ENCODE results near the gene B4GALT6.

DNA sequence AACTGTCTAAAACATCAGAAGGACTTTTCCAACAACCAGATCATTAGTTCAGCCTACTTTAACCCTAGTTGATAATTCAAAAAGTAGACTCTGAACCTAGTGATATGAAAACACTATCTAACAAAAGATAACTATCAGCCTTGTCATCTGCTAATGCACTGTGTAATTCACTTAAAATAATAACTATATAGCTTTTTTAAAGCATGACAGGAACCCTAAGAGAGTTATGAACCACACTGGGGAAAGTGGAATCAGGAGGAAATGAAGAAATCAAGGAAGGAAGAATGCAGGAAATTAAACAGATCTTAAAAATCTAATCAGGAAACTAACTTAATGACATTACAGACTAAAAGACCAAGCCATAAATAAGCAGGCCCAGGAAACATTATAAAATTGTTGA lies 9.0 kb downstream of the B4GALT6 start:
- TF ChIP-seq CEBPB (IDR thresholded peaks at IDR 0.05; ENCODE audit: low read depth, low read length) = no peak
- no peak for TF ChIP-seq ASH2L (IDR thresholded peaks at IDR 0.05; ENCODE audit: low read length)
- no peak for TF ChIP-seq RNF2 (IDR thresholded peaks at IDR 0.05; ENCODE audit: borderline replicate concordance, low read depth, low read length, missing control alignments, poor library complexity, severe bottlenecking)
- TF ChIP-seq, protein P1, sequence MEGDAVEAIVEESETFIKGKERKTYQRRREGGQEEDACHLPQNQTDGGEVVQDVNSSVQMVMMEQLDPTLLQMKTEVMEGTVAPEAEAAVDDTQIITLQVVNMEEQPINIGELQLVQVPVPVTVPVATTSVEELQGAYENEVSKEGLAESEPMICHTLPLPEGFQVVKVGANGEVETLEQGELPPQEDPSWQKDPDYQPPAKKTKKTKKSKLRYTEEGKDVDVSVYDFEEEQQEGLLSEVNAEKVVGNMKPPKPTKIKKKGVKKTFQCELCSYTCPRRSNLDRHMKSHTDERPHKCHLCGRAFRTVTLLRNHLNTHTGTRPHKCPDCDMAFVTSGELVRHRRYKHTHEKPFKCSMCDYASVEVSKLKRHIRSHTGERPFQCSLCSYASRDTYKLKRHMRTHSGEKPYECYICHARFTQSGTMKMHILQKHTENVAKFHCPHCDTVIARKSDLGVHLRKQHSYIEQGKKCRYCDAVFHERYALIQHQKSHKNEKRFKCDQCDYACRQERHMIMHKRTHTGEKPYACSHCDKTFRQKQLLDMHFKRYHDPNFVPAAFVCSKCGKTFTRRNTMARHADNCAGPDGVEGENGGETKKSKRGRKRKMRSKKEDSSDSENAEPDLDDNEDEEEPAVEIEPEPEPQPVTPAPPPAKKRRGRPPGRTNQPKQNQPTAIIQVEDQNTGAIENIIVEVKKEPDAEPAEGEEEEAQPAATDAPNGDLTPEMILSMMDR (IDR thresholded peaks at IDR 0.05; ENCODE audit: control extremely low read depth in 1 of 3, insufficient read depth in 1 of 3, low read depth in 1 of 3, low read length in 3 of 3) = no peak
- TF ChIP-seq ZNF274 (IDR thresholded peaks at IDR 0.05; ENCODE audit: borderline replicate concordance, extremely low read depth, low read length) = no peak
- TF ChIP-seq TAF7 (optimal IDR thresholded peaks at IDR 0.05; ENCODE audit: borderline replicate concordance, low read depth, low read length) = no peak
- TF ChIP-seq EP300 (IDR thresholded peaks at IDR 0.05; ENCODE audit: borderline replicate concordance in 1 of 2, low read depth in 2 of 2, low read length in 2 of 2) = no peak
- no peak for TF ChIP-seq SP1 (IDR thresholded peaks at IDR 0.05; ENCODE audit: low read depth, low read length)
- TF ChIP-seq CBX8 (IDR thresholded peaks at IDR 0.05; ENCODE audit: borderline replicate concordance, low read depth, low read length) = no peak
- no peak for TF ChIP-seq SUZ12 (IDR thresholded peaks at IDR 0.05; ENCODE audit: low read length)
- no peak for TF ChIP-seq TAF1 (IDR thresholded peaks at IDR 0.05; ENCODE audit: low read depth, low read length)
- TF ChIP-seq JUND (IDR thresholded peaks at IDR 0.05; ENCODE audit: low read length) = no peak

Data from H1 (cell line).